Tibial nerve (tissue), 4 donors: Measurements from ENCODE around the gene KIAA1958.

Experiments used
- EP300 ChIP-seq, 2 donors: sonication (generic); formaldehyde crosslinking; IDR thresholded peaks; one replicate each; pipeline ENCODE4 v1.6.1; 2017; ENCODE audit warnings: antibody characterized with exemption in 2 of 2, mild to moderate bottlenecking in 1 of 2
- TF ChIP-seq, protein P1 (sequence below), 5 experiments: fragments of 200-600 bp in 3 of 5; fragments of 450-650 bp in 2 of 5; sonication (generic) in 3 of 5; IDR thresholded peaks; one replicate each; pipeline ENCODE4 v1.5.1; 2016 to 2019; ENCODE audit warnings: antibody characterized with exemption in 5 of 5, mild to moderate bottlenecking in 3 of 5, moderate library complexity in 2 of 5

DNA sequence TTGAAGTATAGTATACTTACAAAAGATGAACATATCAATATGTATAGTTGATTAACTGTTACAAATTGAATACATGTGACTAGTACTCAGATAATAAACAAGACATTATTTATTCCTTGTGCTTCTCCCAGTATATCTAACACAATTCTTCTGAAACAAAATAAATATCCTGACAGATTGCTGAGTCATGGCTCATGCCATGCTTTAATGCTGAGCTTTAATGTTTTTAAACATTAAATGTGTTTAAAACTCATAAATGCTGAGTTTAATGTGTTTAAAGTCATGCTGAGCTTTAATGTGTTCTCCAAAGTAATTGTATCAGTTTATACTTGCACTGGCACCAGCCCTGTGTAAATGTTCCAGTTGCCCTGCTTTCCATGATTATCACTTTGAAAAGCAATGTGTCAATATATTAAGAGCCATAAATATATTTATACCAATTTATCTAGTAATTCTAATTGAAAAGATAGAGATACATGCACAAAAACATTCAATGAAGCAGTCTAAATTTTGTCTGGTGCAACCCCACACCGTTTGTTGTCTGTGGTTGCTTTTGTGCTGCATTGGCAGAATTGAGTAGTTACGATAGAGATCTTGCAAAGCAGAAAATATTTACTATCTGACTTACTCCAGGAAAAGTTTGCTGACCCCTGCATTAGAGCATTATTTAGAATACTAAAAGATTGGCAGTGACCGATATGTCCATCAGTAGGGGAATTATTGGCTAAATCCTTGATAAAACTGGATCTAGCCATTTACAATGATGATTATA lies 15.7 kb downstream of the KIAA1958 start:
- no peak for TF ChIP-seq EP300 (IDR thresholded peaks at IDR 0.05)
- TF ChIP-seq, protein P1, sequence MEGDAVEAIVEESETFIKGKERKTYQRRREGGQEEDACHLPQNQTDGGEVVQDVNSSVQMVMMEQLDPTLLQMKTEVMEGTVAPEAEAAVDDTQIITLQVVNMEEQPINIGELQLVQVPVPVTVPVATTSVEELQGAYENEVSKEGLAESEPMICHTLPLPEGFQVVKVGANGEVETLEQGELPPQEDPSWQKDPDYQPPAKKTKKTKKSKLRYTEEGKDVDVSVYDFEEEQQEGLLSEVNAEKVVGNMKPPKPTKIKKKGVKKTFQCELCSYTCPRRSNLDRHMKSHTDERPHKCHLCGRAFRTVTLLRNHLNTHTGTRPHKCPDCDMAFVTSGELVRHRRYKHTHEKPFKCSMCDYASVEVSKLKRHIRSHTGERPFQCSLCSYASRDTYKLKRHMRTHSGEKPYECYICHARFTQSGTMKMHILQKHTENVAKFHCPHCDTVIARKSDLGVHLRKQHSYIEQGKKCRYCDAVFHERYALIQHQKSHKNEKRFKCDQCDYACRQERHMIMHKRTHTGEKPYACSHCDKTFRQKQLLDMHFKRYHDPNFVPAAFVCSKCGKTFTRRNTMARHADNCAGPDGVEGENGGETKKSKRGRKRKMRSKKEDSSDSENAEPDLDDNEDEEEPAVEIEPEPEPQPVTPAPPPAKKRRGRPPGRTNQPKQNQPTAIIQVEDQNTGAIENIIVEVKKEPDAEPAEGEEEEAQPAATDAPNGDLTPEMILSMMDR (IDR thresholded peaks at IDR 0.05): no peak
